Body of pancreas (tissue), 4 donors: ENCODE results near the gene ARAP1.

Experiments
- CTCF ChIP-seq, 7 experiments: fragments of 450-650 bp in 4 of 7; fragments of 200-600 bp in 3 of 7; sonication (generic) in 3 of 7; IDR thresholded peaks; one replicate each; pipeline ENCODE4 v1.5.1; 2016 to 2019; ENCODE audit warnings: antibody characterized with exemption in 7 of 7
- POLR2A ChIP-seq, 3 donors: fragments of 450-650 bp; IDR thresholded peaks; one replicate each; pipeline ENCODE4 v1.6.1; 2016; ENCODE audit warnings: antibody characterized with exemption in 3 of 3, mild to moderate bottlenecking in 2 of 3

- TF ChIP-seq CTCF (IDR thresholded peaks at IDR 0.05) (no peak), POLR2A (IDR thresholded peaks at IDR 0.05) (no peak)
These were observed 28.3 kb upstream of the ARAP1 start for GRCh38 chr11:72780296-72781062.
